HTR-8/SVneo (cell line): ENCODE data around the gene GALNT13.

ENCODE experiments used
- DNase-seq: peaks from one replicate; pipeline ENCODE4 v3.0.0; 2011; ENCODE audit warnings: low spot score, mixed read lengths; ENCODE audit not compliant: insufficient read length
- FAIRE-seq: peaks from 2 replicates; lab custom pipeline; 2011; peaks lifted over from hg19 to GRCh38; lab: Jason Lieb, UNC

The GALNT13 gene

DNA sequence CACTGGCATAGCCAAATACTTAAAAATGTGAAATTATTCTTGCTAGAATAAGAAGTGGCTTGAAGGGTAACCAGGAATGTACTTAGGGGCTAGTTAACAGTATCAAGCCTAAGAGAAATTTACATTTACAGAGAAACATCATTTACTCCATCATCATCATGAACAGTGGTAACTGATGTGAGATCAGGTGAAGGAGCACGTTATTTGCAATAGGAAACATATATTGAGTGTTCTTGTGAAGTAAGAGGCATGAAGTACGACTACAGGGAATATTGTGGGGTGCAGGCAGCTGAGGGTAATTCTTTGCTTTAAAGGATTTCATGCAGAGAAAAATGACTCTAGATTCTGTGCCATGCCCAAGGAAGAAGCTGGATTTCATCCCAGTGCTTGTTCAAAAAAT, 220.8 kb downstream of the GALNT13 start:
- FAIRE-seq (no peak), DNase-seq (no peak)

DNA sequence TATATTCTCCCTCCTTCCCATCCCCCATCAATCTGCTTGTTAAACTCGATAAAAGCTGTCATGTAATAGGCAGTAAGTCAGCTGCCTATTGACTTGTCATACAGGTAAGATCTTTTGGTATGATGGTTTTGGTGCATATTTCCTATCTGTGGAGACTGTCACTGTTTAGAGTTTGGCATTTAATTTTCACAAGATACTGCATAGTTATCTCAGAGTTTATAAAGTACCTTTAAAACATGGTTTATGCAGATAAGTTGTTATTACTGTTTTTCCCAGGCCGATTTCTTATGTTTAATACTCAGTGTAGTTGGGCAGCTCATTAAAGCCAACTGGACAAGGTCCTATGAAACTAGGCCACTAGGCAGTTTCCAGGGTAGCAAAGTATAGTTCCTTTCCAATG, 222.1 kb downstream of the GALNT13 start:
- no peak for DNase-seq
- no peak for FAIRE-seq

DNA sequence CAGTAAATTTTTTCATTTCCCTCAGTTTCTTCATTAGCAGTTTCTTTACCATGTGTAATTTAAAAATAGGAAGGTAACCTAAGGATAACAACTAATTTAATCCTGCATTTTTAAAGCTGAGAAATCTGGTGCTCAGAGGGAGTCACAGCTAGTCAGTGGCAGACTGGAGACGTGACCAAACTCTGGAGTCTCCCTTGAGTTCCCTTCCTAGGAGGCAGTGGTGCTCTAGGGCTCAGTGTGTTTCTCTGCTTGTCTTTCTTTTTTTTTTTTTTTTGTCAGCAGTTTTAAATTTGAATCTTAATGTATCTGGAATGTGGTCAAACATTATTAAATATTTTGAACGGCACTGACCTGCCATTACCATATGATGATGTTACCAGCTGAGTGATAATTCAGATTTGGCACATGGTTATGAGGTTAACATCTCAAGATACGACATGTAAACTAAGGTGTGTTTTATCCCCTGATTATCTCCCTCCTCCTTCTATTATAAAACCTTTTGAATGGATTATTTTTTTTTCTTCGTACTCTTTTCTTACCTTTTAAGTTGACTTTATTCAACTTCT, 226.2 kb downstream of the GALNT13 start:
- FAIRE-seq (no peak), DNase-seq (no peak)

DNA sequence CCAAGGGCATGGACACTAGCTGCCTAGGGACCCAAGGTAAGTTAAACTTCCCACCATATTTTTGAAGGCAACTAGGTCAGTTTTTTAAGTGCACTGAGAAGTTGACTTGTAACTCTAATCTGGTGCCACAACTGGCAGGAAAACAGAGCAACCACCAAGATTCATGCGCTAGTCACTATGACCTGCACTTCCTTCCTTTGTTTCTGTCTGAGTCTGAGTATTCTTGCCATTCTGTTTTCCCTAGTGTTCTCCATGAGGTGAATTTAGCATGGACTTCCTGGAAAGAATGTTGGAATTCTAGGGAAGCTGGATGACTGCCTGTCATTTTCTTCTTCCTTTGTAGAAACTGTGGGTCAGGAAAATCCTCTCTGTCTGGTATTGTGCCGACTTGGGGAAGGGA, 249.0 kb downstream of the GALNT13 start:
- FAIRE-seq (no peak), DNase-seq (no peak)

DNA sequence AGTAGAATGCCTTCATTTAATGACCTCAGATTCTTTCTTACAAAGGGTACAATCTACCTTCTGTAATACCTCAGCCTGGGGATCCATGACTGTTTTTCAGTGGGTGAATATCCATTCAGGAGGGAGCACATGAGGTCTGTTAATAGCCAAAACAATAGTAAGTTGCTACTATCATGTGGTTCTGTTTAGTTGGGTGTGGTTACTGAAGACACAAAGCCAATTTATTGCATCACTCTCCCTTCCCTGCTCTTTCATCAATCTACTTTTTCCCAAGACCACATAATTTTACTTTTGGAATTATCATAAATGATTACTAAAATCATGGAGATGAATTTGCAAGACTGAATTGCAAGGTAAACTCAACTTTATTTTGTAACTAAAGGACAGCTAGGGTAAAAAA, 254.2 kb downstream of the GALNT13 start:
- no peak for DNase-seq
- no peak for FAIRE-seq

DNA sequence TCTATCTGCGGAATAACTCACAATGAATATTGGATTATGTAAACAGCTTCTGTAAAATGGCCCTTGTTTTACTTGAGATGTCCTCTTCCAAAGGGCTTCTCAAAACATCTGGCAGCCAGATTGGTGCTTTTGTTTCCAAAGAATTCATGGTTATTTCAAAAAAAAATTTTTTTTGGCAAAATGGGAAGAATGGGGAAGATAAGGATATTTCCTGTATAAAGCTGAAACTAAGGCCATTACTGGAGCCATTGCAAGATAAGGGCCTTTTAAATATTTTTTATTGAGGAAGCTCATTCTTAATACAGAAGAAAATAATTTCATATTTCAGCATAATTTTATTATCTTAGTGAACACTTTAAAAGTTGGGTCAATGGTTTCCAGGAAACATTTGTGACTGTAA, 259.1 kb downstream of the GALNT13 start:
- DNase-seq (no peak), FAIRE-seq (no peak)

DNA sequence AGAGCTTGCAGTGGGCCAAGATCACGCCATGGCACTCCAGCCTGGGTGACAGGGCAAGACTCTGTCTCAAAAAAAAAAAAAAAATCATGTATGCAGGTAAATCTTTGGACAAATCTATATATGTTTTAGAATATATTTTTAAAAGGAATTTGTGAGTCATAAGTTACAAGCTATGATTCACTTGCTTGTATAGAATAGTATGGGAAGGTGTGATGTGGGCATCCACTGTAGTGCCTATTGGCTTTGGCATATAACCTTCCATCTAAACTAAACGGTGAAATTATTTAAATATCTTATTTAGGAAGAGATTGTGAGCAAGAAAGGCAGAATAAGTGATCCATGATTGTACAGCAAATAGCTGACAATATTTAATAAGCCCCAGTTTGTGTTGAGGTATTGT, 261.1 kb downstream of the GALNT13 start:
- no peak for FAIRE-seq
- no peak for DNase-seq

DNA sequence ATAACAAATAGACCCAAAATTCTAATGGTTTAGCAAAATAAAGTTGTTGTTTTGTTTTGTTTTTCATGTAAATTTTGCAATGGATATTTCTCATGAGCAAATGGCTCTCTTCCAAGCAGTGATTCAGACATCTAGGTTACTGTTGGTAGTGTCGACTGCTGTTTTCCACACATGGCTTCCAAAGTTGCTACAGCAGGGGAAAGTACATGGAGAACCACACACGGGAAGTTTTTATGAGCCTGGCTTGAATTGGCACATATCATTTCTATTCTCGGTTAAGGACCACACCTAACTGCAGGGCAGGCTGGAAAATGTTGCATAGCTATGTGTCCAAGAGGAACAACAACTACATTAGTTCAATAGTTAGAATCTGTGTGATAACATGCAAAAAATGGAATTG, 262.1 kb downstream of the GALNT13 start:
- FAIRE-seq (no peak), DNase-seq (no peak)

DNA sequence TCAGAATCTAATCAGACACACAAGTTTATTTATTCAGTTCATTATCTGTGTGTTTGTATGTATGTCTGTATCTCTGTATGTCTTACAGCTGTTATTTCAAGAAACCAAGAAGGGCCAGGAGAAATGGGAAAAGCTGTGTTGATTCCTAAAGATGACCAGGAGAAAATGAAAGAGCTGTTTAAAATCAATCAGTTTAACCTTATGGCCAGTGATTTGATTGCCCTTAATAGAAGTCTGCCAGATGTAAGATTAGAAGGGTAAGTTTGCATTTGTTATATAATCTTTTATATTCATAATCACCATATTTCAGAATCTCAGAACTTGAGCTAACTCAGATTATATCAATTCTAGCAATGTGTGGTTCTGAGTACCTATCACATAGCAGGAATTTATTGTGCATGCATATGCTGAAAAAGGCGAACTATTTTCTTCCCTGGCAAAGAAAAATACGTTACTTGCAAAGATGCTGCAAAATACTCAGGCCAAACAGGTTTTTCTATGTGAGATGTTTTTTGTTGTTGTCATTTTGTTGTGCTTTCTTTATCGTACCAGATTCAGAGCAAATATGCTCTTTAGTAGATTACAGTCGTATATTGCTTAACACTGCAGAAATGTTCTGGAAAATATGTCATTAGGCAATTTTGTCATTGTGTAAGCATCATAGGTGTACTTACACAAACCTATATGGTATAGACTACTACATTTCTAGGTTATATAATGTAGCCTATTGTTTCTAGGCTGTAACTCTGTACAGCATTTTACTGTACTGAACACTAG, 268.7 kb downstream of the GALNT13 start:
- FAIRE-seq = no peak
- DNase-seq = no peak

DNA sequence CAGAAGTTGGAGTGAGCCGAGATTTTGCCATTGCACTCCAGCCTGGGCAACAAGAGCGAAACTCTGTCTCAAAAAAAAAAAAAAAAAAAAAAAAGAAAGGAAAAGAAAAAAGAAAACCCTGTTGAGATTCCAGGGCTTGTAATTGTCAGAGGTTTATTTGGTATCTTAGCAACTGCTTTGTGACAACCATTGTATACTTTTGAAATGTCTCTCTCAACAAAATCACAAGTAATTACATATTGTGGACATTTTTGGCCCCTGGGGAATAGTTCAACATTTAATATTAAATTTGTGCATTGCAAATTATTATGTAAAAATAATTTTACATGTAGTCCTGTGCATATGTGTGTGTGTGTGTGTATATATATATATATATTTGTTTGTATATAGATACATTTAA, 270.8 kb downstream of the GALNT13 start:
- FAIRE-seq (no peak), DNase-seq (no peak)

DNA sequence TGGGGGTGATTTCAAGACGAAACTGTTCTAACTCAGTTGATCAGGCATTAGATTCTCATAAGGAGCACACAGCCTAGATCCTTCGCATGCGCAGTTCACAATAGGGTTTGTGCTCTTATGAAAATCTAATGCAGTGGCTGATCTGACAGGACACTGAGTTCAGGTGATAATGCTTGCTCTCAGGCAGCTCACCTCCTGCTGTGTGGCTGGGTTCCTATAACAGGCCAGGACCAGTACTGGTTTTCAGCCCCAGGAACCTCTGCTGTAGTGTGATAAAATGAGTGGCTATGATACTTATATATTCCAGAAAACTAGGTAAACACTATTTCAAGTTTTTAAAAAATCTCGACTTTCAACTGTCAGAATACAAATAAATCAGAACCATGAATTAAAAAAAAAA, 271.4 kb downstream of the GALNT13 start:
- no peak for FAIRE-seq
- DNase-seq = no peak

DNA sequence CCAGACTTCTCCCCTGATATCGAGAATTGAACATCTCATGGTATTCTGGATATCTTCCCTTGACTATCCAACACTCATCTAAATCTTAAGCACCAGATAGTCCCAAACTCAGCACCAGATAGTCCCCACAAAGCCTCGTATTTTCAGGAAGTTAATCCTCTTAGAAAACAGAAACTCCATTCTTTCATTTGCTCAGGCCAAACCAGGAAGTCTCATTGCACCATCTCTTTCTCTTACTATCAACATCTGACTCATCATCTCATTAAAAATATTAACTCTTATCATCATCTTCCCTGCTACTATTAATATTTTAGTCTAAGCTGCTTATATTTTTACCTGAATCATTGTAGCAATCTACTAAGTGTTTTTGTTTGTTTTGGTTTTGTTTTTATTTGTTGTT, 286.4 kb downstream of the GALNT13 start:
- FAIRE-seq (no peak), DNase-seq (no peak)

DNA sequence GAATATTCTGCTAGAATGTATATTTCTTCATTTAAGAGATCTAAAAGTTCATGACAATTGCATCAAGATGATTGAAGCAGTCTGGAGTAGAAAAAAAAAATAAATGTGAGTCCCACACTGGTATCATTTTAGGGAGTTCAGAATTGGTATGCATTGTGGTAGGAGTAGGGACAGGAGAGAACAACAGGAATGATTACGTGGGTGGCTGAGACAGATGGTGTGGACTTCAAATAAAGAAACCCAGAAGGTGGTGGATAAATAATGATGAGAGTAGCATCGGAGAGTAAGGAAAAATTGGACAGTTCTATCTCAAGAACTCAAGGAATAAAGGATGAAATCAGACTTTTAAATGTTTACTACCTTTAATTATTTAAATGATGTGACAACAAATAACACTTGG, 289.6 kb downstream of the GALNT13 start:
- DNase-seq (no peak), FAIRE-seq (no peak)

DNA sequence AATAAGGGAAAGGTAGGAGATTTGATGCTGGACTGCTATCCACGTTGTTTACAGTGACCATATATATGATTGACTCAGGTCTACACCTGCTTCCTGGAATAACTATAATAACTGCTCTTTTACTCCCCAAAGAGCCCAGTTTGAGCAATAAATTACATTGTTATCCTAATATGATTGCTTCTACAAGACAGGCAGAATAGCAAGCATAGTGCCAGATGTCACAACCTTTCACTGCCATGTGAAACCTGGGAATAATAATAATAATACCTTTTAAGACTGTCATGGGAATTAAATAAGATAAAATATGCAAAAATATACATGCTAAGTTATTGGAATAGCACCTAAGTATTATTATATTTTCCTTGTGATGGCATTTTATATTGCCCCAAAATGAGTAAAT, 298.7 kb downstream of the GALNT13 start:
- DNase-seq (no peak), FAIRE-seq (no peak)

DNA sequence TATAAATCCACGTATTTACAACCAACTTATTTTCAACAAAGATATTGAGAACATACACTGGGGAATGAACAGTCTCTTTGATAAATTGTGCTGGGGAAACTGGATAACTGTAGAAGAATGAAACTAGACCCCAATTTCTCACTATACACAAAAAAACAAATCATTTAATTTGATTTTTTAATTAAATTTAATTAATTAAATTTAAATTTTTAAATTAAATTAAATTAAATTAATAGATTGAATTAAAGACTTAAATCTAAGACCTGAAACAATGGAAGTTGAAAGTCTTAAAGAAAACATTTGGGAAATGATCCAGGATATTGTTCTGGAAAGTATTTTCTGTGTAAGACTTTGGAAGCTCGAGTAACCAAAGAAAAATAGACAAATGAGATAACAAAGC, 301.4 kb downstream of the GALNT13 start:
- FAIRE-seq = no peak

DNA sequence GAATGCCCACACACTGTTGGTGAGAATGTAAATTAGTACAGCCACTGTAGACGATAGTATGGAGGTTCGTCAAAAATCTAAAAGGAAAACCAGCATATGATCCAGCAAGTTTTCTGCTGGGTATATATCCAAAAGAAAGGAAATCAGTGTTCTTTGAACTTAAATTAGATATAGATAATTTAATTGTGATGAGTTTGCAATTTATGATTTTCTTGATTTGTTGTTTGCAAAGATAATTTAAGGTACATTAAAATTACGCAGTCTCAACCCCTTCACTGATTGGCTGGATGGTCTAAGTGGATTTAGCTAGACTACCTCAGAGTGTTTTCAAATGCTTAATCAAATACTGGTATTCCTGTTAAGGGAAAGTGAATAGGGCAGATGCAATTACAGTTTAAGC, 302.2 kb downstream of the GALNT13 start:
- DNase-seq (no peak), FAIRE-seq (no peak)

More for the DNA sequence above, 301.4 kb downstream of the GALNT13 start:
- DNase-seq = no peak

DNA sequence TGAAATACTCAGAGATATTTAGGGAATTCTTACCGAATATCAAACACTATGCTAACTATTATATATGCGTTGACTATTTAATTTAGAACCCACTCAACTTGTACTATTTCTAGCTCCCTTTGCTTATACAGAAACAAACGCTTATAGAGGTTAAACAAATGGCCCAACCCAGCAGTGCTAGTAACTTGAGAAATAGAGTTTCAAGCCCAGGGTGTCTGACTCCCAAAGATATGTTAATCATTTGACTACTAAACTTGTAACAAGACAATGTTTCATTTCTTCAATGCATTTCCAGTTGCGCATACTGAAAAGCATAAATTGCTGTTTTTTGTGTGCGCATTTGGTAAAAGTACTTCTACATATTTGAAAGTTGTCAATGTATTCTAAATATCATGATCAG, 310.3 kb downstream of the GALNT13 start:
- DNase-seq = no peak
- FAIRE-seq = no peak

DNA sequence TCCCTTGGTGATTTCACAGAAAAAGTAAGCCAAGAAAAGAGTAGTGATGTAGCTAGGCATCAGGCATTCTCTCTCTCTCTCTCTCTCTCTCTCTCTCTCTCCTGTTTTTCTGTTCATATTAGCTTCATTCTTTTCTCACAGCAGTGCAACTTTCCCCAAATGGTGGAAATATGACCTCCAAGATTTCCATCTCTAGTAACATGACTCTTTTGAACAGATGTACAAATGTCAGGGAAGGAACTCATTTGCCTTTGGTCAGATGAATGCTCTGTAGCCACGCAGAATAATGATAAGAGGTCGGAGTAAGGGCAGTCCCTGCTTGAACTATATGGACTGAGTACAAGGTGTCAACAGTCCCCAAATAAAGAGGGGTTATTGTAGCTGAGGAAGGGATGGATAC, 316.2 kb downstream of the GALNT13 start:
- FAIRE-seq (no peak), DNase-seq (no peak)

DNA sequence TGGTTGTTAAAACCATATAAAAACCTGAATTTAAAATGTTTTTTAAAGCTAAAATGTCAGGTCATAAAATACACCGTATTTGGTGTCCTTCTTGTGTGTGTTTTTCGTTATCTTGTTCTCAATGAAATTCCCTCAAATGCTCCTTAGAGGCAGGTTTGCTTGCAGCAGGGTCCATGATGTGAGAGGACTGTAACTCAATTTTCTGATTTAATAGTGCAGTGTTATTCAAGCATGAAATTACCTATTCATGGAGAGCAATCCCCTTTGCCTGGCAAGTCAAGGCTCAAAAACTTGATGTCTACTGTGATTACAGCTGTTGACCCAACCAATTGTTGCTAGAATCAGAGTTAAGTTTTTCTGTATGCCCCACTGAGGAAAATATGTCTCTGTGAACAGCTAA, 318.2 kb downstream of the GALNT13 start:
- FAIRE-seq = no peak
- DNase-seq = no peak

DNA sequence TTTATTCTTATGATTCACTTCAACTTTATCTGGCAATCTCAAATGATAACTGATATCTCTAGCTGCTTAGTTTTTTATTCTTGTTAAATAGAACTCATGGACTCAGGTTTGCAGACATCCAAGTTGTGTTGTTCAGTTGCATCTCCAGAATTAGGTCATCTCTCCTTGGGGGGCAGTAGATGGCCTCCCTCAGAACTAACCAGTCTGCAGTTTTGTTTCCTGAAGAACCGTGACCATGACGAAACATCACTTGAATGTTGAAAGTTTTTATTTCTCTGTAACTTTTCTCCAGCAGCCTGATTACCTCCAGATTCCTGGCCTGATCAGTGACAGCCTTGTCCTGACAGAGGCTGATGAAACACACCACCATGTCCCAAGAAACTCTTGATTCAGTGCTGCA, 321.5 kb downstream of the GALNT13 start:
- no peak for DNase-seq
- no peak for FAIRE-seq

DNA sequence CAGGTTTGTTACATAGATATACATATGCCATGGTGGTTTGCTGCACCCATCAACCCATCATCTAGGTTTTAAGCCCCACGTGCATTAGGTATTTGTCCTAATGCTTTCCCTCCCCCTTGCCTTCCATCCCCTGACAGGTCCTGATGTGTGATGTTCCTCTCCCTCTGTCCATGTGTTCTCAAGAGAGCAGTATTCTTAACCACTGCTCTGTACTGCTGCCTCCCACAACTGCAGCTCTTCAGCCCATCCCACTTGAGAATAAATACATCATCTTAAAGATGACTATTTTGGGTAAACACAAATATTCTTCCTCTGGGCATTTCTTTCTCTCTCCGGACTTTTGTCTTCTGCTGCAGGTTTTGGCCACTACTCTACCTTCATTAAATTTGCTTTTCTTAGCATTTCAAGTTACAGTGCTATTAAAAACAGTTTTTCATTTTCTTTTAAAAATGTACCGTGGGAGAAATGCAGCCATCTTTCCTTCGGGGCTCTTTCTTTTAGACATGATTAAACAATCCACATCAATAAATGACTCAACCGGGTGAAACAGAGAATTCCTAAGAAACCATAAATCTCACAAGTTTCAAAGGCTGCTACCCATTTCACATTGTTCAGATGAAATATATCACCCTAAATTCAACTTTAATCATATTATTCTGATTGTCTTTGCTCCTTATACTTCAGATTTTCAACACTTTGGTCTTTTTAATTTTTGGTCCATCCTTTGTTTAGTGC, 323.4 kb downstream of the GALNT13 start:
- FAIRE-seq = no peak
- peak; percentile 10 for DNase-seq
